Hepatocyte (in vitro differentiated cells): ENCODE measurements around the gene UCP2. TPM values are rescaled to one million over a fixed set of nuclear protein-coding genes. Genes with fewer than 3 reads are reported as not detected.

Experiments
- DNase-seq: peaks from one replicate; pipeline ENCODE4 v3.0.0-alpha.2; 2016; ENCODE audit warnings: low spot score
- H2AFZ ChIP-seq: fragments of 200-600 bp; sonication (generic); 2 replicates; pipeline ENCODE4 v1.6.0; 2016; ENCODE audit warnings: antibody characterized with exemption, mild to moderate bottlenecking
- H3K27ac ChIP-seq: fragments of 200-600 bp; sonication (generic); 2 replicates; pipeline ENCODE4 v1.5.1; 2016; ENCODE audit warnings: mild to moderate bottlenecking
- H3K27me3 ChIP-seq: fragments of 200-600 bp; sonication (generic); 2 replicates; pipeline ENCODE4 v1.6.1; 2016
- H3K36me3 ChIP-seq: fragments of 200-600 bp; sonication (generic); replicated peaks from 2 replicates; pipeline ENCODE4 v1.5.1; 2016; ENCODE audit warnings: low read depth; ENCODE audit not compliant: insufficient read depth
- H3K4me1 ChIP-seq: fragments of 200-600 bp; sonication (generic); 2 replicates; pipeline ENCODE4 v1.5.1; 2016; ENCODE audit warnings: mild to moderate bottlenecking, moderate library complexity; ENCODE audit not compliant: insufficient read depth
- H3K4me2 ChIP-seq: fragments of 200-600 bp; sonication (generic); 2 replicates; pipeline ENCODE4 v1.6.0; 2016
- H3K4me3 ChIP-seq: fragments of 200-600 bp; sonication (generic); 2 replicates; pipeline ENCODE4 v1.5.1; 2016; ENCODE audit warnings: mild to moderate bottlenecking
- H3K79me2 ChIP-seq: fragments of 200-600 bp; sonication (generic); 2 replicates; pipeline ENCODE4 v1.6.0; 2017; ENCODE audit warnings: mild to moderate bottlenecking
- H3K9me2 ChIP-seq: fragments of 200-600 bp; sonication (generic); replicated peaks from 2 replicates; pipeline ENCODE4 v1.6.0; 2017; ENCODE audit warnings: mild to moderate bottlenecking; ENCODE audit not compliant: insufficient read depth
- H3K9me3 ChIP-seq: fragments of 200-600 bp; sonication (generic); 2 replicates; pipeline ENCODE4 v1.5.1; 2016; ENCODE audit warnings: low read depth, mild to moderate bottlenecking
- H4K20me1 ChIP-seq: fragments of 200-600 bp; sonication (generic); 2 replicates; pipeline ENCODE4 v1.6.0; 2016; ENCODE audit warnings: mild to moderate bottlenecking; ENCODE audit not compliant: insufficient read depth, poor library complexity, severe bottlenecking
- EZH2 ChIP-seq: fragments of 200-600 bp; sonication (generic); IDR thresholded peaks from 2 replicates; pipeline ENCODE4 v1.6.1; 2016; ENCODE audit warnings: antibody characterized with exemption, mild to moderate bottlenecking, borderline replicate concordance
- EZH2phosphoT487 ChIP-seq: fragments of 200-600 bp; sonication (generic); IDR thresholded peaks from one replicate; pipeline ENCODE4 v1.6.1; 2018; ENCODE audit warnings: antibody characterized with exemption, mild to moderate bottlenecking, low read depth, moderate library complexity; ENCODE audit not compliant: unreplicated experiment, severe bottlenecking
- WGBS: methylation state at CpG from one replicate; pipeline ENCODE4 v1.1.6; 2016; ENCODE audit warnings: low lambda C conversion rate; ENCODE audit errors: missing lambda C conversion rate; 5-methylcytosine and 5-hydroxymethylcytosine counted together
- polyA plus RNA-seq: library from polyadenylated mRNA; unstranded; fragments of >200 nt; fragmentation: Nextera tagmentation; extraction: Ambion mirVana; gene quantifications from 2 replicates; pipeline ENCODE4 v1.2.1, GENCODE V29; 2016
- total RNA-seq: library from RNA; depleted of rRNA; stranded (reverse); fragments of >200 nt; gene quantifications from 2 replicates; pipeline ENCODE4 v1.2.3, GENCODE V29; 2014
- TF ChIP-seq, protein P1 (sequence below): fragments of 200-600 bp; sonication (generic); IDR thresholded peaks from 2 replicates; pipeline ENCODE4 v1.5.1; 2016; ENCODE audit warnings: antibody characterized with exemption, mild to moderate bottlenecking; ENCODE audit not compliant: poor library complexity

UCP2 gene
- total and polyA plus RNA-seq, 2 experiments from 2014 or later = 8.0 to 34.9 TPM

GRCh38 chr11:73946798-73947458 lies 35.7 kb downstream of the UCP2 start:
- Histone ChIP-seq H3K27ac (no peak overlapping the region), H2AFZ (no peak overlapping the region), H3K79me2 (no peaks in the 10 kb centered on the region), H3K4me2 (no peak overlapping the region), H3K27me3 (no peaks in the 10 kb centered on the region), H3K4me3 (no peak overlapping the region), H3K36me3 (no peaks in the 10 kb centered on the region), H3K9me2 (no peaks in the 10 kb centered on the region), H3K4me1 (no peaks in the 10 kb centered on the region), H3K9me3 (no peaks in the 10 kb centered on the region), H4K20me1 (no peaks in the 10 kb centered on the region)
- WGBS = 83% methylated on average over 13 of the region's 13 CpGs
- DNase-seq = no peak
- TF ChIP-seq, protein P1, sequence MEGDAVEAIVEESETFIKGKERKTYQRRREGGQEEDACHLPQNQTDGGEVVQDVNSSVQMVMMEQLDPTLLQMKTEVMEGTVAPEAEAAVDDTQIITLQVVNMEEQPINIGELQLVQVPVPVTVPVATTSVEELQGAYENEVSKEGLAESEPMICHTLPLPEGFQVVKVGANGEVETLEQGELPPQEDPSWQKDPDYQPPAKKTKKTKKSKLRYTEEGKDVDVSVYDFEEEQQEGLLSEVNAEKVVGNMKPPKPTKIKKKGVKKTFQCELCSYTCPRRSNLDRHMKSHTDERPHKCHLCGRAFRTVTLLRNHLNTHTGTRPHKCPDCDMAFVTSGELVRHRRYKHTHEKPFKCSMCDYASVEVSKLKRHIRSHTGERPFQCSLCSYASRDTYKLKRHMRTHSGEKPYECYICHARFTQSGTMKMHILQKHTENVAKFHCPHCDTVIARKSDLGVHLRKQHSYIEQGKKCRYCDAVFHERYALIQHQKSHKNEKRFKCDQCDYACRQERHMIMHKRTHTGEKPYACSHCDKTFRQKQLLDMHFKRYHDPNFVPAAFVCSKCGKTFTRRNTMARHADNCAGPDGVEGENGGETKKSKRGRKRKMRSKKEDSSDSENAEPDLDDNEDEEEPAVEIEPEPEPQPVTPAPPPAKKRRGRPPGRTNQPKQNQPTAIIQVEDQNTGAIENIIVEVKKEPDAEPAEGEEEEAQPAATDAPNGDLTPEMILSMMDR = no peak
- no peak for TF ChIP-seq EZH2
- no peak for TF ChIP-seq EZH2phosphoT487

GRCh38 chr11:73945396-73945795 lies 37.2 kb downstream of the UCP2 start:
- H3K4me1 ChIP-seq = no peaks in the 10 kb centered on the region
- no peak for TF ChIP-seq EZH2phosphoT487
- TF ChIP-seq EZH2 = no peak
- TF ChIP-seq, protein P1 = no peak

GRCh38 chr11:73944901-73945300 lies 37.7 kb downstream of the UCP2 start:
- no peak overlapping the region for H2AFZ ChIP-seq
- H3K9me2 ChIP-seq = no peaks in the 10 kb centered on the region
- no peak overlapping the region for H3K4me3 ChIP-seq
- H3K27me3 ChIP-seq = no peaks in the 10 kb centered on the region
- no peak for TF ChIP-seq EZH2
- H3K4me2 ChIP-seq = no peak overlapping the region
- H4K20me1 ChIP-seq = no peaks in the 10 kb centered on the region
- WGBS = 90% methylated on average over 10 of the region's 10 CpGs
- no peaks in the 10 kb centered on the region for H3K4me1 ChIP-seq
- no peak overlapping the region for H3K27ac ChIP-seq
- H3K9me3 ChIP-seq = no peaks in the 10 kb centered on the region
- no peak for DNase-seq
- no peaks in the 10 kb centered on the region for H3K36me3 ChIP-seq
- H3K79me2 ChIP-seq = no peaks in the 10 kb centered on the region

More at GRCh38 chr11:73945396-73945795, 37.2 kb downstream of the UCP2 start:
- no peak overlapping the region for H2AFZ ChIP-seq
- H3K4me3 ChIP-seq = no peak overlapping the region
- H3K27me3 ChIP-seq = no peaks in the 10 kb centered on the region
- 69% methylated on average over 4 of the region's 4 CpGs for WGBS
- H3K9me3 ChIP-seq = no peaks in the 10 kb centered on the region
- H3K9me2 ChIP-seq = no peaks in the 10 kb centered on the region
- H3K36me3 ChIP-seq = no peaks in the 10 kb centered on the region
- no peaks in the 10 kb centered on the region for H3K79me2 ChIP-seq
- no peak for DNase-seq
- no peak overlapping the region for H3K27ac ChIP-seq
- no peak overlapping the region for H3K4me2 ChIP-seq
- H4K20me1 ChIP-seq = no peaks in the 10 kb centered on the region

DNA sequence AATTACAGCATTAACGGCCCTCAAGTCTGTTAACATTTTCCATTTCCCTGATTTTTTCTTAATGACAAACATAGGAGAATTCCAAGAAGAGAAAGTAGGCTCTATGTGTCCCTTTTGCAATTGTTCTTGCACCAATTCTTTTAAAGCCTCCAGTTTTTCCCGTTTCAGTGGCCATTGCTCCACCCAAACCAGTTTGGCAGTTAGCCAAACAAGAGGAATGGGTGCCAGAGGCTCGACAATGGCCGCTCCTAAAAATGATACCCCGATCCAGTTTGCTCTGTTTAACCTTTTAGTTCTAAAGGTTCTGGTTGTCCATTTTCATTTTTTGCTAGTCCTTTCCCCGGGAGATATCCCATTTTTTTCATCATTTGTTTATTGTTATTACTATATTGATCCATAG lies 38.6 kb downstream of the UCP2 start:
- H3K36me3 ChIP-seq = no peaks in the 10 kb centered on the region
- 90% methylated on average over 6 of the region's 6 CpGs for WGBS
- H2AFZ ChIP-seq = no peak overlapping the region
- no peaks in the 10 kb centered on the region for H3K9me2 ChIP-seq
- H4K20me1 ChIP-seq = no peaks in the 10 kb centered on the region
- TF ChIP-seq, protein P1 = no peak
- TF ChIP-seq EZH2phosphoT487 (no peak), EZH2 (no peak)
- no peak overlapping the region for H3K4me3 ChIP-seq
- no peak for DNase-seq
- no peaks in the 10 kb centered on the region for H3K27me3 ChIP-seq
- no peak overlapping the region for H3K27ac ChIP-seq
- H3K79me2 ChIP-seq = no peaks in the 10 kb centered on the region
- no peaks in the 10 kb centered on the region for H3K9me3 ChIP-seq
- H3K4me1 ChIP-seq = no peaks in the 10 kb centered on the region
- H3K4me2 ChIP-seq = no peak overlapping the region
